Hematopoietic multipotent progenitor cell (in vitro differentiated cells): Measurements from ENCODE around the gene LONP1. TPM values are rescaled to one million over a fixed set of nuclear protein-coding genes. Genes with fewer than 3 reads are reported as not detected.
A peak's percentile ranks its signal among the peaks of the same experiment; 100 is the strongest.
"Not testable (repeated sequence)": the region's sequence is repeated elsewhere in the genome, so short reads cannot be mapped to it uniquely, and the experiment has no call there.

Experiments
- DNase-seq, 3 donors: peaks; one replicate each; pipeline ENCODE4 v3.0.0-alpha.2; 2011 to 2015; ENCODE audit warnings: low read depth in 2 of 3, low spot score in 2 of 3
- total RNA-seq: library from RNA; depleted of rRNA; stranded (reverse); fragments of >200 nt; gene quantifications from one replicate; pipeline ENCODE4 v1.2.3, GENCODE V29; 2012

LONP1 gene, protein sequence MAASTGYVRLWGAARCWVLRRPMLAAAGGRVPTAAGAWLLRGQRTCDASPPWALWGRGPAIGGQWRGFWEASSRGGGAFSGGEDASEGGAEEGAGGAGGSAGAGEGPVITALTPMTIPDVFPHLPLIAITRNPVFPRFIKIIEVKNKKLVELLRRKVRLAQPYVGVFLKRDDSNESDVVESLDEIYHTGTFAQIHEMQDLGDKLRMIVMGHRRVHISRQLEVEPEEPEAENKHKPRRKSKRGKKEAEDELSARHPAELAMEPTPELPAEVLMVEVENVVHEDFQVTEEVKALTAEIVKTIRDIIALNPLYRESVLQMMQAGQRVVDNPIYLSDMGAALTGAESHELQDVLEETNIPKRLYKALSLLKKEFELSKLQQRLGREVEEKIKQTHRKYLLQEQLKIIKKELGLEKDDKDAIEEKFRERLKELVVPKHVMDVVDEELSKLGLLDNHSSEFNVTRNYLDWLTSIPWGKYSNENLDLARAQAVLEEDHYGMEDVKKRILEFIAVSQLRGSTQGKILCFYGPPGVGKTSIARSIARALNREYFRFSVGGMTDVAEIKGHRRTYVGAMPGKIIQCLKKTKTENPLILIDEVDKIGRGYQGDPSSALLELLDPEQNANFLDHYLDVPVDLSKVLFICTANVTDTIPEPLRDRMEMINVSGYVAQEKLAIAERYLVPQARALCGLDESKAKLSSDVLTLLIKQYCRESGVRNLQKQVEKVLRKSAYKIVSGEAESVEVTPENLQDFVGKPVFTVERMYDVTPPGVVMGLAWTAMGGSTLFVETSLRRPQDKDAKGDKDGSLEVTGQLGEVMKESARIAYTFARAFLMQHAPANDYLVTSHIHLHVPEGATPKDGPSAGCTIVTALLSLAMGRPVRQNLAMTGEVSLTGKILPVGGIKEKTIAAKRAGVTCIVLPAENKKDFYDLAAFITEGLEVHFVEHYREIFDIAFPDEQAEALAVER
- total RNA-seq = 78.6 TPM

DNA sequence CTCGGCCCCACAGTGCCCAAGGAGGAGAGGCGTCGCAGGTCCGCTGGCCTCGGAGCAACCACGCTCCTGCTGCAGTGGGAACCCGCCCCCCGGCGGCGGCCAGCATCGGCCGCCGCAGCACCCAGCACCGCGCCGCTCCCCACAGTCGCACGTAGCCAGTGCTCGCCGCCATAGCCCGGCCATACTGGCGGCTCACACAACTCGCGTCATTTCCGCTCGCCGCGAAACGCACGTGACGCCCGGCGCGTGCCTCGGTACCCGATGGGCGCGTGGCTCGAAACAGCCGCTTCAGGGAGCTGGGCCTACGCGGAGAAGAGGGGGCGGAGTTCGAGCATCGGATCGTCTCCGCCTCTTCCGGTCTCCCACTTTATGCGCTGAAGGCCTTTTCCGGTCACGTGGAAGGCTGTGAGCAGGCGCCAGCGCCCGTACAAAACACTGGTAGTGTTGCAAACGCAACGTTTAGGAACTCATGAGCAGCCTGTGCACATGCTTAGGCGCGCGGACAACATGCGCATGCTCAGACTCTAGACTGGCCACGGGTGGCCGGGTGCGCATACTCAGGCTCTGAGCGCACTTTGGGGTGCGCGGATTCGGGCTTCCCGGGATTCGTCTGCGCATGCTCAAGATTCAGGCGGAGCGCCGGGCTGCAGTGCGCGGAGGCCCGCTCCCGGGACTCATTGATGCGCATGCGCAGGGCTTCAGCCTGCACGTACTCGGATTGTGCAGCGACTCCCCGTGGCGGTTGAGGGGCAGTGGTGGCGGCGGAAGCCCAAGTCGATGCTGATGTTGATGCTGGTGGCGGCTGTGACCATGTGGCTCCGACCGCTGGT lies at the start of gene LONP1, which contains the start of gene CATSPERD:
LONP1 (minus strand) TSS at position 186 of the 830 bp plus-strand sequence; CDS start at position 172, 14 bp downstream.
CATSPERD (plus strand) TSS at position 677 of the 830 bp plus-strand sequence; CDS start at position 778, 101 bp downstream.
- peak; percentile 99 for DNase-seq

GRCh38 chr19:5767949-5768348 lies 48.0 kb upstream of the LONP1 start:
- DNase-seq = no peak

- no peak for DNase-seq
Observed at GRCh38 chr19:5765220-5765619, 45.3 kb upstream of the LONP1 start.

- no peak for DNase-seq
Observed at GRCh38 chr19:5762608-5763217, 42.8 kb upstream of the LONP1 start.

- DNase-seq = no peak
Observed at GRCh38 chr19:5753743-5754142, 33.8 kb upstream of the LONP1 start.

GRCh38 chr19:5751709-5752108 lies 31.8 kb upstream of the LONP1 start:
- no peak for DNase-seq

- no peak for DNase-seq
Observed at GRCh38 chr19:5749505-5749904, 29.6 kb upstream of the LONP1 start.

GRCh38 chr19:5748920-5749319 lies 29.0 kb upstream of the LONP1 start:
- not testable (repeated sequence) for DNase-seq

DNA sequence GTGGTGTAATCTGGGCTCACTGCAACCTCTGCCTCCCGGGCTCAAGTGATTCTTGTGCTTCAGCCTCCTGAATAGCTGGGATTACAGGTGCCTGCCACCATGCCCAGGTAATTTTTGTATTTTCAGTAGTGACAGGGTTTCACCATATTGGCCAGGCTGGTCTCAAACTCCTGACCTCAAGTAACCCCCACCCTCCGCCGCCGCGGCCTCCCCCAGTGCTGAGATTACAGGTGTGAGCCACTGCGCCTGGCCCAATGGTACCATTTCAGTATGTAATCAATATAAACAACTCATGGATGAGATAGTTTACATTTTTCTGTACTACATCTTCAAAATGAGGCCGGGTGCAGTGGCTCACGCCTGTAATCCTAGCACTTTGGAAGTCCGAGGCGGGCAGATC lies 25.1 kb upstream of the LONP1 start:
- not testable (repeated sequence) for DNase-seq

GRCh38 chr19:5743630-5744029 lies 23.7 kb upstream of the LONP1 start:
- no peak for DNase-seq

GRCh38 chr19:5742051-5742450 lies 22.1 kb upstream of the LONP1 start:
- no peak for DNase-seq

GRCh38 chr19:5738423-5738822 lies 18.5 kb upstream of the LONP1 start:
- no peak for DNase-seq

DNA sequence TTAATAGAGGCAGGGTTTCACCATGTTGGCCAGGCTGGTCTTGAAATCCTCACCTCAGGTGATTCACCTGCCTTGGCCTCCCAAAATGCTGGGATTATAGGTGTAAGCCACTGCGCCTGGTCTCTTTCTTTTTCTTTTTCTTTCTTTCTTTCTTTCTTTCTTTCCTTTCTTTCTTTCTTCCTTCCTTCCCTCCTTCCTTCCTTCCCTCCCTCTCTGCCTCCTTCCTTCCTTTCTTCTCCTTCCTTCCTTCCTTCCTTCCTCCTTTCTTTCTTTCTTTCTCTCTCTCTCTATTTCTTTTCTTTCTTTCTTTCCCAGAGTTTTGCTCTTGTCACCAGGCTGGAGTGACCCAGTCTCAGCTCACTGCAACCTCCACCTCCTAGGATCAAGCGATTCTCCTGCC lies 13.2 kb upstream of the LONP1 start:
- not testable (repeated sequence) for DNase-seq

DNA sequence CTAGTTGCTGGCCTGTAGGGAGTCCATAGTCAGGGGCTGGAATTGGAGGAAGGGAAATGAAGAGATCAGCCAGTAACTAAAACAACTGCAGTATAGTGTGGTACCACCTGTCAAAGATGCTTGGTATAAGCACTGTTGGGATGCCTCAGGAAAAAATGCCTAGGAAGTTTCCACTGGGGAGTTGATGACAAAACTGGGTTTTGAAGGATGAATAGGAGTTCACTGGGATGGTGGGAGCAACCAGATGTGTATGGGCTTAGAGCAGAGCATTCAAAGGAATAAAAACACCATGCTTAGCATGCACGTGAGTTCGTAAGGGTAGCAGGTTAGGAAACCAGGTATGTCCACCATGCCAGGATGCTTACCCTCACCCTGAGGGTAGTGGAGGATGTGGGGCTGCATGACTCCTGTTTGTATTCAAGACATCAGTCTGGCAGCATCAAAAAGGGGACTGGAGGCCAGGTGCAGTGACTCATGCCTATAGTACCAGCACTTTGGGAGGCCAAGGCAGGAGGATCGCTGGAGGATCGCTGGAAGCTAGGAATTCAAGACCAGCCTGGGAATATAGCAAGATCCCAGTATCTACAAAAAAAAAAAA lies 7.6 kb upstream of the LONP1 start:
- DNase-seq = no peak

GRCh38 chr19:5719274-5719960 lies 529 bp downstream of the LONP1 start:
- peak in 1 of 3 donors; percentile 11 for DNase-seq

- peak in 2 of 3 donors; percentile 16 to 24 for DNase-seq
Observed at GRCh38 chr19:5718579-5719273, 1.2 kb downstream of the LONP1 start.

GRCh38 chr19:5718037-5718578 lies 1.8 kb downstream of the LONP1 start:
- no peak for DNase-seq
